GM12878 (cell line): Measurements from ENCODE around the gene URAD. TPM values are rescaled to one million over a fixed set of nuclear protein-coding genes. Genes with fewer than 3 reads are reported as not detected.

Source experiments
- ATAC-seq: fragments of 200-7000 bp; cut with Tn5 transposase; 3 replicates; pipeline ENCODE4 v1.9.1; 2020; ENCODE audit warnings: mild to moderate bottlenecking, moderate library complexity
- BruUV-seq: library from RNA; stranded (reverse); fragments of 400-500 nt; replicated peaks from 2 replicates; lab custom pipeline; 2021; lab: Mats Ljungman, UMichigan
- CTCF ChIA-PET: fragments of 300-600 bp; sonication (Branson Sonifier 250); formaldehyde crosslinking; extraction: SDS; loops from one replicate; lab custom pipeline; 2021; ENCODE audit warnings: inconsistent platforms; lab: Yijun Ruan, JAX
- POLR2A ChIA-PET: fragments of 350-600 bp; formaldehyde crosslinking; extraction: SDS; loops from one replicate; lab custom pipeline; 2021; ENCODE audit warnings: inconsistent platforms; lab: Charles Lee
- RAD21 ChIA-PET: fragments of 300-600 bp; sonication (Branson Sonifier 250); formaldehyde crosslinking; loops from one replicate; lab custom pipeline; 2023; ENCODE audit warnings: antibody characterized with exemption; ENCODE audit not compliant: unreplicated experiment; lab: Charles Lee
- SMC1A ChIA-PET: fragments of 300-600 bp; sonication (Branson Sonifier 250); formaldehyde crosslinking; loops from one replicate; lab custom pipeline; 2023; ENCODE audit not compliant: unreplicated experiment, uncharacterized antibody; lab: Charles Lee
- DNase-seq: peaks from one replicate; pipeline ENCODE4 v3.0.0-alpha.2; 2011; ENCODE audit warnings: low read depth, low spot score
- FAIRE-seq: peaks from 3 replicates; lab custom pipeline; 2011; peaks lifted over from hg19 to GRCh38; lab: Jason Lieb, UNC
- H2AFZ ChIP-seq: 2 replicates; pipeline ENCODE4 v1.6.0; 2011; ENCODE audit warnings: low read depth, low read length, control low read depth; ENCODE audit not compliant: control insufficient read depth
- H3K27ac ChIP-seq: 2 replicates; pipeline ENCODE4 v1.5.1; 2011; ENCODE audit warnings: control low read depth; ENCODE audit not compliant: control insufficient read depth, insufficient read depth
- H3K27me3 ChIP-seq, 2 experiments: replicated peaks in 1 of 2; 2 replicates each; pipeline versions ENCODE4 v1.6.0 to v1.6.1; 2011; ENCODE audit warnings: low read length in 1 of 2; ENCODE audit not compliant: control insufficient read depth in 2 of 2, insufficient read depth in 2 of 2
- H3K36me3 ChIP-seq, 2 experiments: 2 replicates each; pipeline ENCODE4 v1.5.1; 2011; ENCODE audit warnings: low read length in 1 of 2; ENCODE audit not compliant: control insufficient read depth in 2 of 2, insufficient read depth in 2 of 2
- H3K4me1 ChIP-seq: 2 replicates; pipeline ENCODE4 v1.6.1; 2011; ENCODE audit warnings: mild to moderate bottlenecking, low read length, moderate library complexity, mixed read lengths; ENCODE audit not compliant: control insufficient read depth, insufficient read depth
- H3K4me2 ChIP-seq: 2 replicates; pipeline ENCODE4 v1.6.0; 2011; ENCODE audit warnings: control low read depth; ENCODE audit not compliant: control insufficient read depth, insufficient read depth
- H3K4me3 ChIP-seq: fragments of 200-600 bp; sonication (generic); 2 replicates; pipeline ENCODE4 v1.5.1; 2016
- H3K79me2 ChIP-seq: 2 replicates; pipeline ENCODE4 v1.6.0; 2011; ENCODE audit warnings: low read length; ENCODE audit not compliant: control insufficient read depth, insufficient read depth
- H3K9ac ChIP-seq: 2 replicates; pipeline ENCODE4 v1.8.0; 2011; ENCODE audit warnings: low read length, control low read depth, mixed read lengths; ENCODE audit not compliant: control insufficient read depth, insufficient read depth
- H3K9me3 ChIP-seq: replicated peaks from 3 replicates; pipeline ENCODE4 v1.5.1; 2011; ENCODE audit warnings: mild to moderate bottlenecking, low read length; ENCODE audit not compliant: control insufficient read depth, insufficient read depth
- H4K20me1 ChIP-seq: 2 replicates; pipeline ENCODE4 v1.6.0; 2011; ENCODE audit not compliant: control insufficient read depth, insufficient read depth
- ATF3 ChIP-seq: IDR thresholded peaks from 2 replicates; pipeline ENCODE4 v1.6.1; 2011; ENCODE audit warnings: low read depth, mild to moderate bottlenecking, low read length, moderate library complexity, borderline replicate concordance; ENCODE audit errors: extremely low read depth
- BHLHE40 ChIP-seq, 2 experiments: fragments of 450-650 bp in 1 of 2; IDR thresholded peaks; 2 replicates each; pipeline ENCODE4 v1.6.1; 2011 to 2017; ENCODE audit warnings: low read depth in 2 of 2, borderline replicate concordance in 1 of 2, improper control_type of control experiment in 1 of 2, low read length in 1 of 2, mild to moderate bottlenecking in 1 of 2
- BRCA1 ChIP-seq: IDR thresholded peaks from 2 replicates; pipeline ENCODE4 v1.6.1; 2011; ENCODE audit warnings: low read depth, low read length, improper control_type of control experiment
- FOXK2 ChIP-seq: fragments of 450-650 bp; IDR thresholded peaks from 2 replicates; pipeline ENCODE4 v1.6.1; 2017; ENCODE audit warnings: mild to moderate bottlenecking, moderate library complexity
- GATAD2B ChIP-seq: fragments of 450-650 bp; conservative IDR thresholded peaks from 2 replicates; pipeline ENCODE4 v1.6.1; 2017; ENCODE audit warnings: low read depth, mild to moderate bottlenecking, moderate library complexity
- HCFC1 ChIP-seq: fragments of 150-350 bp; IDR thresholded peaks from 2 replicates; pipeline ENCODE4 v1.6.1; 2014; ENCODE audit warnings: low read length
- JUND ChIP-seq: IDR thresholded peaks from 2 replicates; pipeline ENCODE4 v1.6.1; 2012; ENCODE audit warnings: low read depth, mild to moderate bottlenecking, low read length, improper control_type of control experiment, moderate library complexity
- MTA3 ChIP-seq: IDR thresholded peaks from 2 replicates; pipeline ENCODE4 v1.6.1; 2012; ENCODE audit warnings: low read length, inconsistent platforms, borderline replicate concordance
- MYC ChIP-seq: IDR thresholded peaks from 2 replicates; pipeline ENCODE4 v1.6.1; 2011; ENCODE audit warnings: mild to moderate bottlenecking, low read length, moderate library complexity, inconsistent platforms; ENCODE audit not compliant: insufficient read depth, insufficient replicate concordance, insufficient read length, severe bottlenecking
- NRF1 ChIP-seq: conservative IDR thresholded peaks from 2 replicates; pipeline ENCODE4 v1.6.1; 2011; ENCODE audit warnings: mild to moderate bottlenecking, low read depth, low read length, improper control_type of control experiment
- PAX8 ChIP-seq: fragments of 450-650 bp; IDR thresholded peaks from 2 replicates; pipeline ENCODE4 v1.6.1; 2017; ENCODE audit warnings: mild to moderate bottlenecking, moderate library complexity
- PRDM15 ChIP-seq: fragments of 450-650 bp; formaldehyde crosslinking; IDR thresholded peaks from 2 replicates; pipeline ENCODE4 v1.4.0; 2020; ENCODE audit warnings: mild to moderate bottlenecking, moderate library complexity
- RB1 ChIP-seq: fragments of 450-650 bp; formaldehyde crosslinking; IDR thresholded peaks from 2 replicates; pipeline ENCODE4 v1.6.1; 2017; ENCODE audit warnings: mild to moderate bottlenecking, borderline replicate concordance
- RBBP5 ChIP-seq: fragments of 200-600 bp; sonication (generic); conservative IDR thresholded peaks from 2 replicates; pipeline ENCODE4 v1.6.1; 2016
- SMAD5 ChIP-seq: IDR thresholded peaks from 2 replicates; pipeline ENCODE4 v1.6.1; 2016; ENCODE audit warnings: antibody characterized with exemption, low read depth
- TARDBP ChIP-seq: IDR thresholded peaks from 2 replicates; pipeline ENCODE4 v1.6.1; 2016; ENCODE audit warnings: borderline replicate concordance
- ZNF622 ChIP-seq: fragments of 450-650 bp; IDR thresholded peaks from 2 replicates; pipeline ENCODE4 v1.6.1; 2017; ENCODE audit warnings: mild to moderate bottlenecking, inconsistent platforms
- WGBS: methylation state at CpG from one replicate; pipeline ENCODE4 v1.1.6; 2016; ENCODE audit warnings: low lambda C conversion rate; ENCODE audit not compliant: insufficient replicate concordance, insufficient coverage; ENCODE audit errors: missing lambda C conversion rate; 5-methylcytosine and 5-hydroxymethylcytosine counted together
- in situ Hi-C: fragments of 300-500 bp; cut with MboI; formaldehyde crosslinking; loops from 9 replicates; pipeline ENCODE4 v1.14.3; 2018; ENCODE audit warnings: mixed read lengths
- intact Hi-C: fragments of 100-400 bp; cut with micrococcal nuclease; formaldehyde crosslinking; loops from one replicate; pipeline ENCODE4 v1.14.2; 2022; ENCODE audit not compliant: unreplicated experiment
- polyA plus RNA-seq, 11 experiments: library from polyadenylated mRNA; depleted of rRNA in 4 of 11; unstranded in 6 of 11; stranded (reverse) in 5 of 11; fragments of >200 nt; fragmentation: Nextera tagmentation in 4 of 11; fragmentation: Illumina TruSeq in 1 of 11; extraction: Ambion mirVana in 4 of 11; extraction: Trizol in 1 of 11; gene quantifications; 1 replicate in 1 of 11; 2 replicates in 10 of 11; pipeline versions ENCODE4 v1.2.1 to v1.2.3, GENCODE V29; 2011 to 2016; ENCODE audit warnings: inconsistent platforms in 2 of 11, missing spikeins in 2 of 11, low read depth in 1 of 11
- total RNA-seq, 4 experiments: library from RNA; depleted of rRNA in 3 of 4; stranded (reverse); fragments of >200 nt in 3 of 4; fragmentation: Illumina TruSeq in 1 of 4; extraction: Trizol in 1 of 4; gene quantifications; 2 replicates each; pipeline versions ENCODE4 v1.2.1 to v1.2.3, GENCODE V29; 2013 to 2021

Gene URAD
- total and polyA plus RNA-seq, 10 of the 15 experiments (the other 5 are each of a cell fraction or from before 2014, with no cell fraction given) = not detected

DNA sequence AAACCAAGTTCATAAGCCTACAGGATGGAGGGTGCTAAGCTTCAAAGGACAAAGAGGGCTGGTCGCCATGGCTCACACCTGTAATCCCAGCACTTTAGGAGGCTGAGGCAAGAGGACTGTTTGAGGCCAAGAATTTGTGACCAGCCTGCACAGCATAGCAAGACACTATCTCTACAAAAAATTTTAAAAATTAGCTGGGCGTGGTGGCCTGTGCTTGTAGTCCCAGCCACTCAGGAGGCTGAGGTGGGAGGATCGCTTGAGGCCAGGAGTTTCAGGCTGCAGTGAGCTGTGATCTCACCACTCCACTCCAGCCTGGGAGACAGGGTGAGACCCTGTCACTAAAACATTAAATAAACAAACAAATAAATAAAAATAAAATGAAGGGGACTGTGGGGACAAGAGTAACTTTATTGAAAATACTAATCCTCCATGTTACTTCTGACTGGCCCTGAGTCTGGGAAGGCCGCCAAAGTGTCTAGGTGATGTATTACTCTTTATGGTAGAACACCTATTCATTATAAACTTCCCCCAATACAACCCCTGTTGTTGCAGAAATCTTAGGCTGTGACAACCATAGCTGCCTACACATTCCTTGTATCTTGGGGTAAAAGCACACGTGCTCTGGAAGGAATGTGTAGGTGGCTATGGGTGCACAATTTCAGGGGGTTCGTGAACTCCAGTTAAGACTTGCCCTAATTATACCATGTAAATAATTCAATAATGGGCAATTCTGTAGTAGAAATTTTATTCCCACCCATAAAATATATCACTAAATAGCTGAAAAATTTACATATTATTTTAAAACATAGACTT lies 14.6 kb upstream of the URAD start:
- Histone ChIP-seq H2AFZ (no peak overlapping the region), H3K27ac (no peak overlapping the region), H3K9ac (no peak overlapping the region), H3K4me2 (no peak overlapping the region), H3K9me3 (no peaks in the 10 kb centered on the region), H3K36me3 (no peaks in the 10 kb centered on the region), H3K79me2 (no peaks in the 10 kb centered on the region), H3K4me1 (no peaks in the 10 kb centered on the region), H3K4me3 (no peak overlapping the region), H3K27me3 (no peaks in the 10 kb centered on the region), H4K20me1 (no peaks in the 10 kb centered on the region)
- RAD21 ChIA-PET = no interaction called here
- SMC1A ChIA-PET = interaction anchor here (1.1 to 1.4 kb wide), 2 partner anchors 9 kb away, joined by 3 to 5 read pairs; no protein-coding TSS in a partner anchor
- FAIRE-seq = no peak
- CTCF ChIA-PET = interaction anchor here (1.6 kb wide), 1 partner anchor 20 kb away, joined by 4 read pairs; no protein-coding TSS in a partner anchor
- POLR2A ChIA-PET = no interaction called here
- DNase-seq = no peak
- in situ Hi-C loops = no loop called here
- BruUV-seq = no TSS peak
- TF ChIP-seq JUND (no peak), RB1 (no peak), ZNF622 (no peak), PAX8 (no peak), GATAD2B (no peak), FOXK2 (no peak), PRDM15 (no peak), RBBP5 (no peak), TARDBP (no peak), ATF3 (no peak), MYC (no peak), HCFC1 (no peak), MTA3 (no peak), BHLHE40 (IDR thresholded peaks at IDR 0.05; ENCODE audit: borderline replicate concordance in 1 of 2, low read depth in 2 of 2, low read length in 1 of 2) (no peak), NRF1 (no peak), BRCA1 (no peak), SMAD5 (no peak)
- no peak for ATAC-seq
- 66% methylated on average over 6 of the region's 6 CpGs for WGBS
- intact Hi-C loops = no loop called here
